GM12865 (cell line): Measurements from ENCODE around the gene TMEM106B.

Experiments used
- DNase-seq: peaks from one replicate; pipeline ENCODE4 v3.0.0; 2010; ENCODE audit warnings: low read depth
- H3K4me3 ChIP-seq: 2 replicates; pipeline ENCODE4 v1.5.1; 2011; ENCODE audit warnings: mild to moderate bottlenecking, low read depth, low read length, control low read depth
- TF ChIP-seq, protein P1 (sequence below): IDR thresholded peaks from 2 replicates; pipeline ENCODE4 v1.5.1; 2011; ENCODE audit warnings: low read length, control low read depth, low read depth, inconsistent platforms; ENCODE audit not compliant: insufficient read depth; ENCODE audit errors: missing control alignments

TMEM106B gene

DNA sequence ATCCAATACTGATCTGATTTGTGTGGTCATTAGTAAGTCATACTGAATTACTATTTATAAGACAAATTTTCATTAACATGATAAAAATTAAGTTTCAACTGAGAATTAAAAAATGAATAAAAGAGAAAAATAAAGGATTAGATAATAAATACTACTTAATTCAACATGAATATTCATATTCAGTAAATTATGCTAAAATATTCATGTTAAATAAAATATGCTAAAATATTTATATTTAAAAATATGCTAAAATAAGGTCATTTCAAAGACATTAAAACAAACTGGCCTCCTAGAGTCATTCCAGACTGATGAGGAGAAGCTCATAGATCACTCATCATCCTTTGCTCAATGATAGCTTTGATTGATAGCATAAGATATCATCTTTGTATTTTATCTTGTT, 16.7 kb upstream of the TMEM106B start:
- DNase-seq: no peak
- no peak overlapping the region for H3K4me3 ChIP-seq
- TF ChIP-seq, protein P1, sequence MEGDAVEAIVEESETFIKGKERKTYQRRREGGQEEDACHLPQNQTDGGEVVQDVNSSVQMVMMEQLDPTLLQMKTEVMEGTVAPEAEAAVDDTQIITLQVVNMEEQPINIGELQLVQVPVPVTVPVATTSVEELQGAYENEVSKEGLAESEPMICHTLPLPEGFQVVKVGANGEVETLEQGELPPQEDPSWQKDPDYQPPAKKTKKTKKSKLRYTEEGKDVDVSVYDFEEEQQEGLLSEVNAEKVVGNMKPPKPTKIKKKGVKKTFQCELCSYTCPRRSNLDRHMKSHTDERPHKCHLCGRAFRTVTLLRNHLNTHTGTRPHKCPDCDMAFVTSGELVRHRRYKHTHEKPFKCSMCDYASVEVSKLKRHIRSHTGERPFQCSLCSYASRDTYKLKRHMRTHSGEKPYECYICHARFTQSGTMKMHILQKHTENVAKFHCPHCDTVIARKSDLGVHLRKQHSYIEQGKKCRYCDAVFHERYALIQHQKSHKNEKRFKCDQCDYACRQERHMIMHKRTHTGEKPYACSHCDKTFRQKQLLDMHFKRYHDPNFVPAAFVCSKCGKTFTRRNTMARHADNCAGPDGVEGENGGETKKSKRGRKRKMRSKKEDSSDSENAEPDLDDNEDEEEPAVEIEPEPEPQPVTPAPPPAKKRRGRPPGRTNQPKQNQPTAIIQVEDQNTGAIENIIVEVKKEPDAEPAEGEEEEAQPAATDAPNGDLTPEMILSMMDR: no peak

DNA sequence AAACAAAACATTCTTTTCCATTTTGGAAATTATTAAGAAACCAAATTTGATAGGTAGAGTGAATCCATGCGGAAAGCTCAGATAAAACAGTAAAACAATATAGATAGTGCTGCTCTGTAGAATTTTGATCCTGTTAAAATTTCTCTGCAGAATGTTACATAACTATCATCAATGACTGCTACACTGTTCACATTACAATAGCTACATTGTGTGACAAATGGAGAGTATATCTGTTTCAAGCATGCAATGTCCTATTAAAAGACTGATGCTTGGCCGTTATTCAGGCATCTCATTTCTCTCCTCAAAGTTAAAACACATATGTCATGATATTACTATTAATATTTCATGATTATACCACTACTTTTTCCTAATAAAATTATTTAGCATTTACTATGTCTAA, 14.7 kb upstream of the TMEM106B start:
- TF ChIP-seq, protein P1: no peak
- H3K4me3 ChIP-seq: no peak overlapping the region
- no peak for DNase-seq

DNA sequence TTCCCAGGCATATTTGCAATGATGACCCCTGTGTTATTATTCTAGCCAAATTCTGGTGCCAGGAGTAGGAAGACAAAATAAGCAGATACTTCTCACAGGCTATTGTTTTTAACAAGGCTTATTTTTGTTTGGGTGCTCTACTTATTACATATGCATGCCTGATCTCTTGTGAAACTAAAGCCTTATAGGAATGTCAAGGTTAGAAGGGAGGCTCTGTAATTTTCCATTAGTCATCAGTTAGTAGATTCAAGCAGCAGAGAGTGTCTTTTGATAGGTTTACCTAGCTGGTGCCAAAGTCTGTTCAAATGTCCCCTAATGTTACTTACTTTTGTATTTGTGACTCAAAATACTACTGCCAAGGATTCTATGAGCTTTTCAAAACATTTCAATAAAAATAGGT, 11.7 kb upstream of the TMEM106B start:
- TF ChIP-seq, protein P1: no peak

DNA sequence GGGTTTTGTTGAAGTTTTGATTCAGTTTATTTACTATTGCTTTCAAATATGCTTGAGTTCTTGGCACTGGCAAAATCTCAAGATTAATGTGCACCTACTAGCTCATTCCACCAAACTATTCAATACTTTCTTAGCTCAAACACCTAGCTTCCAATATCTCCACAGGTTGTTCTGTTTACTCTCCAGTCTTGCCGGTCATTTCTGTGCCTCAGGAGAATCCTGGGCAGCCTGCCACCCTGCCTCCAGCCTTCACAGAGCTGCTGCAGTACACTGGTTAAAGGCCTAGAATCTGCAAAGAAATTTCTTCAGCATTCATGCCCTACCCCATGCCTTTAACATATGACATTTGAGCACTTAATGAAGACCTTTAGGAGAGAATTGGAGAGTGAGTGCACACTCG, 4.0 kb upstream of the TMEM106B start:
- no peak for DNase-seq
- TF ChIP-seq, protein P1: no peak
- no peak overlapping the region for H3K4me3 ChIP-seq

More for the DNA sequence above, 11.7 kb upstream of the TMEM106B start:
- H3K4me3 ChIP-seq: no peak overlapping the region
- no peak for DNase-seq

DNA sequence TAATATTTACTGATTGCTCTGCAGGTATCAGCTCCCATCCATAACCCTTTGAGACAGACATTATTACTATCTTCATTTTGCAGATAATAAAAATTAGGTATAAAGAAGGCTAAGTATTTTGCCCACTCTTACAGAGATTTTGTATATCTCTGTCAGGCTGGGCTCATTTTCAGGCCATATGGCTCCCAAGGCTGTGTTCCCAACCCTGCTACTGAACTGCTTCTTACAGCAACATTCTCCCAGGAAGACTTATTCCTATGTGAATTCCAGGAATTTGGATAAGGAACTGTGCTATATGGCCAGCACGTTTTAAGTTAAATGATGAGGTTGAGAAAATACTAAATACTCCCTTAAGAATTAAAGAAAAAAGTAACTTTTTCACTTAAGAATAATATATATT, 1.9 kb upstream of the TMEM106B start:
- no peak for DNase-seq
- no peak overlapping the region for H3K4me3 ChIP-seq
- TF ChIP-seq, protein P1: no peak

DNA sequence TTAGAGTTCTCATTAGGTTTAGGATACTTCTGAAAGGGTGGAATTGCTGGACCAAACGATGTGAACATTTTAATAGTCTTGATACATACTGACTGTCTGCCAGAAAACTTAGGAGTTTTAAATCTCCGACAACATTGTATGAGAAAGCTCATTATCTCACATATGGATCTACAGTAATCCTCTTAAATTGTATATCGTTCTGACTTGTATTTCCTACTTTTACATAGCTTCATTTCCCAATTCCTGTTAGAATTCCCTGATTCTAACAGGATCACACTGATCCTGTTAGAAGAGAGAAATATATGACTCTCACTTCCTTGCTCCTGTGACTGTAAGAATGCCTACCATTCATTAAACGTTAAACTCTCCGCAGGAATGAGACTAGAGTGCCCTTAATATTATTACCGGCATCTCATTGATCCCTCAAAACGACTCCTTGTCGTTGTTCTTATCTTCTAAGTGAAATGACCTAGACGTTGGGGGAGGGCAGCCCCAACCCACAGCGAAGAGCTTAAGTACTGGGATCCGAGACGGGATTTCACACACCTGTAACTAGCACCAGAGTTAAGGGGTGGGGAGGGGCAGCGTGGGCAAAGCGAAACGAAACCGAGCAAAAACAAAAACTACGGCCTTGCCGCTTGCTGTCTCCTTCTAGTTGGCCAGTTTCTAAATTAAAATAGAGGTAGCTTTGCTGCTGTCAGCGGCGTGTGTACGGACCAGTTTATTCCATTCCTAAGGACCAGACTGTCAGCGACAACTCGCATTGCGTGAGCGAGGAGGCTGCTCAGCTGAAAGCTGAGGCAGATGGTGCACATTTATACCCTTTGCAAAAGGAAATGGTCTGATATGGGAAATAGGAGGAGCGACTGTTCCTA, 678 bp upstream of the TMEM106B start:
- TF ChIP-seq, protein P1: no peak
- H3K4me3 ChIP-seq: peak overlapping the region; percentile 77
- DNase-seq: peak; percentile 54
